OCI-LY7 (cell line): ENCODE data around the gene FIBP. TPM values are rescaled to one million over a fixed set of nuclear protein-coding genes. Genes with fewer than 3 reads are reported as not detected.

Experiments
- BruUV-seq: library from RNA; stranded (reverse); fragments of 400-500 nt; replicated peaks from 2 replicates; lab custom pipeline; 2021; lab: Mats Ljungman, UMichigan
- CTCF ChIA-PET: fragments of 300-600 bp; sonication (Branson Sonifier 250); formaldehyde crosslinking; loops from one replicate; lab custom pipeline; 2022; ENCODE audit warnings: antibody characterized with exemption; ENCODE audit not compliant: unreplicated experiment; lab: Charles Lee
- POLR2A ChIA-PET: fragments of 300-600 bp; sonication (Branson Sonifier 250); formaldehyde crosslinking; loops from one replicate; lab custom pipeline; 2022; ENCODE audit warnings: antibody characterized with exemption; lab: Charles Lee
- DNase-seq: peaks from one replicate; pipeline ENCODE4 v3.0.0-alpha.2; 2015; ENCODE audit warnings: low spot score
- H2AFZ ChIP-seq: fragments of 200-600 bp; sonication (generic), shearing (Covaris generic); 2 replicates; pipeline ENCODE4 v1.6.1; 2014; ENCODE audit warnings: mild to moderate bottlenecking, antibody characterized with exemption, low read length, moderate library complexity
- H3K27ac ChIP-seq: fragments of 200-600 bp; sonication (generic); 2 replicates; pipeline ENCODE4 v1.5.1; 2014; ENCODE audit warnings: mixed run types, low read depth, mild to moderate bottlenecking, moderate library complexity, low read length, inconsistent platforms; ENCODE audit not compliant: poor library complexity, severe bottlenecking
- H3K36me3 ChIP-seq: fragments of 200-600 bp; sonication (generic); 2 replicates; pipeline ENCODE4 v1.6.1; 2014; ENCODE audit warnings: mild to moderate bottlenecking, antibody characterized with exemption, low read length, moderate library complexity, mixed read lengths; ENCODE audit not compliant: insufficient read depth
- H3K4me1 ChIP-seq: fragments of 200-600 bp; sonication (generic); 2 replicates; pipeline ENCODE4 v1.5.1; 2014; ENCODE audit warnings: mild to moderate bottlenecking, low read length; ENCODE audit not compliant: insufficient read depth, poor library complexity, severe bottlenecking
- H3K4me2 ChIP-seq: fragments of 200-600 bp; sonication (generic); 2 replicates; pipeline ENCODE4 v1.6.1; 2014; ENCODE audit warnings: mild to moderate bottlenecking, low read length
- H3K4me3 ChIP-seq: fragments of 200-600 bp; sonication (generic); 2 replicates; pipeline ENCODE4 v1.5.1; 2014; ENCODE audit warnings: mild to moderate bottlenecking, low read depth, low read length; ENCODE audit not compliant: poor library complexity, severe bottlenecking
- H3K79me2 ChIP-seq: fragments of 200-600 bp; sonication (generic); 2 replicates; pipeline ENCODE4 v1.6.1; 2016; ENCODE audit warnings: low read depth, mild to moderate bottlenecking, low read length, moderate library complexity, mixed read lengths; ENCODE audit not compliant: insufficient read depth
- H3K9me2 ChIP-seq: fragments of 200-600 bp; sonication (generic); 2 replicates; pipeline ENCODE4 v1.6.1; 2016; ENCODE audit warnings: mild to moderate bottlenecking, low read length, mixed read lengths; ENCODE audit not compliant: insufficient read depth
- H3K9me3 ChIP-seq: fragments of 200-600 bp; sonication (generic); 2 replicates; pipeline ENCODE4 v1.6.1; 2014; ENCODE audit warnings: mild to moderate bottlenecking, mixed run types, low read length, mixed read lengths
- H4K20me1 ChIP-seq: fragments of 200-600 bp; sonication (generic); 2 replicates; pipeline ENCODE4 v1.6.1; 2014; ENCODE audit warnings: mild to moderate bottlenecking, antibody characterized with exemption, low read length, moderate library complexity, mixed read lengths; ENCODE audit not compliant: insufficient read depth
- CTCF ChIP-seq: fragments of 200-600 bp; sonication (generic); conservative IDR thresholded peaks from 2 replicates; pipeline ENCODE4 v1.5.1; 2014; ENCODE audit warnings: mild to moderate bottlenecking, antibody characterized with exemption, low read length, moderate library complexity, mixed read lengths
- EZH2phosphoT487 ChIP-seq: fragments of 200-600 bp; sonication (generic); IDR thresholded peaks from 2 replicates; pipeline ENCODE4 v1.6.1; 2018; ENCODE audit warnings: low read depth, borderline replicate concordance, mild to moderate bottlenecking, mixed run types, antibody characterized with exemption, low read length, moderate library complexity, mixed read lengths
- intact Hi-C: fragments of 100-400 bp; cut with micrococcal nuclease; formaldehyde crosslinking; loops from one replicate; pipeline ENCODE4 v1.10.0; 2022; ENCODE audit not compliant: unreplicated experiment
- total RNA-seq, 2 experiments: library from RNA; depleted of rRNA in 1 of 2; stranded (reverse); fragments of >200 nt in 1 of 2; shearing (Covaris generic) in 1 of 2; gene quantifications; 2 replicates each; pipeline ENCODE4 v1.2.3, GENCODE V29; 2014 to 2022

The FIBP gene
- total RNA-seq, 2 experiments from 2014 or later, result 97.3 to 184 TPM

DNA sequence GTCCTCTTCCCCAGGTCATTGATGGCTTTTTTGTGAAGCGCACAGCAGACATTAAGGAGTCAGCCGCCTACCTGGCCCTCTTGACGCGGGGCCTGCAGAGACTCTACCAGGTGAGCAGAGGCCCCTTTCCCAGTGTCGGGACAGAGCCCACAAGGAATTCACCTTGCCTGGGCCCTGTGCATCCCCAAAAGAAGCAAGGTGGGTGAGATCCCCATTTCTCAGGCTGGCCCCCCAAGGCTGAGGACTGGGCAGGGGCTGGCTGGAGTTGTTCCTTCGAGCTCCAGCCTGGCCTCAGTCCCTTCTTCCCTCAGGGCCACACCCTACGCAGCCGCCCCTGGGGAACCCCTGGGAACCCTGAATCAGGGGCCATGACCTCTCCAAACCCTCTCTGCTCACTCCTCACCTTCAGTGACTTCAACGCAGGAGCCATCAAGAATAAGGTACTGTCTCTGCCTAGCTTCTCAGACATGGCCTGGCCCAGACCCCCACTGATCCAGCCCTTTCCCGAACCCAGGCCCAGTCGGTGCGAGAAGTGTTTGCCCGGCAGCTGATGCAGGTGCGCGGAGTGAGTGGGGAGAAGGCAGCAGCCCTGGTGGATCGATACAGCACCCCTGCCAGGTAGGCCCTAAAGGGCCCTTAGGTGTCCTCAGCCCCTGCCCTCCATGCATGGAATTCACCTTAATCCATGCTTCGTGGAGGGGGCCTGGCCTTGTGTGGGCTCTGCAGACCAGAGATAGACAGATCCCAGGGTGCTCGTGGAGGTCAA lies 23.4 kb downstream of the FIBP start:
- CTCF ChIA-PET, result no interaction called here
- no peak for DNase-seq
- Histone ChIP-seq H3K9me2 (no peaks in the 10 kb centered on the region), H3K4me2 (no peak overlapping the region), H3K4me1 (peaks cover 18% of the 10 kb centered on the region), H2AFZ (no peak overlapping the region), H3K9me3 (no peaks in the 10 kb centered on the region), H3K36me3 (peaks cover 59% of the 10 kb centered on the region), H4K20me1 (peaks cover 4% of the 10 kb centered on the region; the same call in 1 of the 2 replicates), H3K27ac (no peak overlapping the region), H3K79me2 (peaks cover 14% of the 10 kb centered on the region; the same call in 1 of the 2 replicates), H3K4me3 (no peak overlapping the region)
- POLR2A ChIA-PET, result no interaction called here
- intact Hi-C loops, result no loop called here
- no TSS peak for BruUV-seq
- TF ChIP-seq CTCF (no peak), EZH2phosphoT487 (no peak)

GRCh38 chr11:65863889-65864705 lies 24.2 kb downstream of the FIBP start:
- POLR2A ChIA-PET, result interaction anchor here (0.6 kb wide), 1 partner anchor 190 kb away, joined by 4 read pairs; no protein-coding TSS in a partner anchor
- Histone ChIP-seq H3K4me2 (no peak overlapping the region), H3K4me3 (no peak overlapping the region), H3K4me1 (peaks cover 22% of the 10 kb centered on the region), H3K79me2 (peaks cover 14% of the 10 kb centered on the region; the same call in 1 of the 2 replicates), H4K20me1 (peaks cover 4% of the 10 kb centered on the region; the same call in 1 of the 2 replicates), H3K9me3 (no peaks in the 10 kb centered on the region), H3K9me2 (no peaks in the 10 kb centered on the region), H2AFZ (no peak overlapping the region), H3K27ac (no peak overlapping the region), H3K36me3 (peaks cover 59% of the 10 kb centered on the region)
- CTCF ChIA-PET, result interaction anchor here (0.6 kb wide), 1 partner anchor 25 kb away, joined by 3 read pairs; no protein-coding TSS in a partner anchor
- TF ChIP-seq CTCF, result no peak
- TF ChIP-seq EZH2phosphoT487, result no peak
- intact Hi-C loops, result no loop called here
- no peak for DNase-seq
- no TSS peak for BruUV-seq
